ENCODE measurements around the gene ROBO1.

DNA sequence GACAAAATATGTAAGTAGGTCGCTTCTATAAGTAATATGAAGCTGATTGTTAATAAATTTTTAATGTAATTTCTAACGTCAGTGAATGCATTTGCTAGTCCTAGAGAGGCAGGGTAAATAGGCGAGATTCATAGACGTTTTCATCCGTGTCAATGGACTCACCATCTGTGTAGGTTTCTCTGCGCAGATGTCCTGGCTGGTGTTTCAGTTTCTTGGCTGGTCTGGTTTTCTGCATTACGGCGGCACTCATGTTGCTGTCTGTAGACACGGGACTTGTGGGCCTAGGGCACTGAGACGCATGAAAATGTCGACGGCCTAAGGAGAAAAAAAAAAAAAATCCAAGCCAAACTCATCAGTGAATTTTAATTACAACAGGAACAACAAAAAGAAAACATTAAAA, 1153.3 kb downstream of the ROBO1 start:
- TF ChIP-seq CTCF (IDR thresholded peaks at IDR 0.05), result no peak
- TF ChIP-seq EZH2 (IDR thresholded peaks at IDR 0.05), result no peak
